Activated T-cell treated with anti-CD3 and anti-CD28 coated beads, Interleukin-2, amount 50 U/mL, for 4 hours (primary cell): ENCODE measurements around the gene RGS19. TPM values are rescaled to one million over a fixed set of nuclear protein-coding genes. Genes with fewer than 3 reads are reported as not detected.

Source experiments
- ATAC-seq, 2 donors: fragments of 200-7000 bp; cut with Tn5 transposase; one replicate each; pipeline ENCODE4 v1.10.0; 2021
- DNase-seq: peaks from one replicate; pipeline ENCODE4 v3.0.0-alpha.2; 2020
- H3K27me3 Mint-ChIP-seq: one replicate; pipeline ENCODE4 v1.8.0; 2021; ENCODE audit warnings: low read depth, mixed read lengths
- H3K36me3 Mint-ChIP-seq: one replicate; pipeline ENCODE4 v1.8.0; 2022; ENCODE audit warnings: mixed read lengths; ENCODE audit not compliant: insufficient read depth
- H3K4me1 Mint-ChIP-seq: one replicate; pipeline ENCODE4 v1.8.0; 2021; ENCODE audit warnings: low read depth, mixed read lengths
- H3K4me3 Mint-ChIP-seq: one replicate; pipeline ENCODE4 v1.8.0; 2021; ENCODE audit warnings: mild to moderate bottlenecking, moderate library complexity, mixed read lengths
- H3K9me3 Mint-ChIP-seq: one replicate; pipeline ENCODE4 v1.8.0; 2021; ENCODE audit warnings: mixed read lengths
- total RNA-seq, 3 donors: library from RNA; stranded (reverse); gene quantifications; one replicate each; pipeline ENCODE4 v1.2.1, GENCODE V29; 2021

RGS19 gene
- total RNA-seq, 3 donors from 2014 or later = 41.7 to 49.0 (median 47.0) TPM

DNA sequence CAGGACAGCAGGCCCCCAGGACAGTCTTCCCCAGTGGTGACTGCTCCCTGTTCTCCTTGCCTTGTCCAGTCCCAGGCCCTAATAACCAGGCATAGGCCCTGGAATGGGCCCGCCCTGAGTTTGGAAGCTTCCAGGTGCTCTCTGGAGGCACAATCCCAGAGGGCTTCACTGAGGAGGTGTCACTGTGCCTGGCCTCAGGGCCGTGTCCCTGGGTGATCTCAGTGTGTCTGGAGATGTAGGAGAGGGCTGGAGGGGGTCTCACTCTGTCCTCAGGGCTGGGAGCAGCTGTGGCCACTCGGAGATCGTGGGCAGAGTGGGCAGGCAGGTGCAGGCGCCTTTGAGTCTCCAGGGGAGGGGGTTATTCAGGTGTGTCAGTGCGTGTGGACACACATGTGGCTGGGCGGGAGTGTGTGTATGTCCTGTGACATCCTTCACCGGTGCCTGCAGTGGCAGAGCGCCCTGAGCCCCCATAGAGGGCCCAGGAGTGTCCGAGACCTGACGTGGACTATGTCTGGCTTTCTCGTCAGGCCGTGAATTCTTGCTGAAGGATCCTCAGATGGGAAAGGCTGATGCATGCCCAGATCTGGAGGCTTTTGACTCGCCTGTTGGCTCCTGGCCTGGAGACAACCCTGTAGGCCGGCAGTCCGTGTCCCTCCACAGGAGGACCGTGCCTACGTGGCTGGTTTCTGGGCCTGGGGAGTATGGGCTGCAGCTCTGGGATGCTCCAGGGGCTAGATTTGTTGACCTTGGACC, 33.5 kb upstream of the RGS19 start:
- Mint-ChIP-seq H3K27me3 (peaks cover under 1% of the 10 kb centered on the region), H3K4me1 (peaks cover 4% of the 10 kb centered on the region)

DNA sequence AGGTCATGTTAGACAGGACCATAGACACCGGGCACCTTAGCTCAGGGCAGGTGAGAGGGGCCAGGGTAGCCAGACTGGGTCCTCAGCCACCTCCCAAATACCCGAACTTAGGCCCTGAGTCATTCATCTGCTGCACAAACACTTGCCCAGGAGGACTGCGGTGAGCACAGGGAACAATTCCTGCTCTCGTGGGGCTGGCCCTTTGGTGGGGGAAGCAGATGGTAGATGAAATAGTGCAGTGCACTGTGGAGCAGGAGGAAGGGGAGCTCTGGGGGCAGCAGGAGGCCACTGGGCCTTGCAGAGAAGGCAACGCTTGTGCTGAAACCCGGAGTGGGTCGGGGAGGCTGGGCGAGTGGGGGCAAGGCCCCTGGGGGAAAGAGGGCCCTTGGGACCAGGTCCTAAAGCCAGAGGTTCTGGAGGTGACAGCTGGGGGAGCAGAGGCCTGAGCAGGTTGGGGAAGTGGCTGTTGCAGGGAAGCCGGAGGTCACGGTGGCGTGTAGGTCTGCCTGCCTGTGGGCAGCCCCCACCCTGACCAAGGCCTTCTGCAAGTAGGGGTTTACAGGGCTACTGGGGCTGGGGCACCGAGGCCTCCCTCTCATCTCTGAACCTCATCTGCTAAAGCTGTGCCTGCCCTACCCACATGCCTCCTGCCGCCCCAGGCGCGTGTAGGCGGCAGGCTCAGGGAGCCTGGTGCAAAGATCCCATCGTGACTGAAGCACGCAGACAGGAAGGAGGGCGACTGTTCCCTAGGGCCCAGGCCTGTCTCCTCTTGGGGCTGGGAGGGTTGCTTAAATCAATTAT, 32.7 kb upstream of the RGS19 start:
- ATAC-seq (no peak), DNase-seq (no peak)
- Mint-ChIP-seq H3K27me3 (peaks cover 2% of the 10 kb centered on the region), H3K36me3 (no peaks in the 10 kb centered on the region), H3K9me3 (no peaks in the 10 kb centered on the region), H3K4me1 (peaks cover 7% of the 10 kb centered on the region), H3K4me3 (no peak overlapping the region)

More for the DNA sequence above, 33.5 kb upstream of the RGS19 start:
- DNase-seq (no peak), ATAC-seq (no peak)
- Mint-ChIP-seq H3K4me3 (no peak overlapping the region), H3K9me3 (no peaks in the 10 kb centered on the region), H3K36me3 (no peaks in the 10 kb centered on the region)

DNA sequence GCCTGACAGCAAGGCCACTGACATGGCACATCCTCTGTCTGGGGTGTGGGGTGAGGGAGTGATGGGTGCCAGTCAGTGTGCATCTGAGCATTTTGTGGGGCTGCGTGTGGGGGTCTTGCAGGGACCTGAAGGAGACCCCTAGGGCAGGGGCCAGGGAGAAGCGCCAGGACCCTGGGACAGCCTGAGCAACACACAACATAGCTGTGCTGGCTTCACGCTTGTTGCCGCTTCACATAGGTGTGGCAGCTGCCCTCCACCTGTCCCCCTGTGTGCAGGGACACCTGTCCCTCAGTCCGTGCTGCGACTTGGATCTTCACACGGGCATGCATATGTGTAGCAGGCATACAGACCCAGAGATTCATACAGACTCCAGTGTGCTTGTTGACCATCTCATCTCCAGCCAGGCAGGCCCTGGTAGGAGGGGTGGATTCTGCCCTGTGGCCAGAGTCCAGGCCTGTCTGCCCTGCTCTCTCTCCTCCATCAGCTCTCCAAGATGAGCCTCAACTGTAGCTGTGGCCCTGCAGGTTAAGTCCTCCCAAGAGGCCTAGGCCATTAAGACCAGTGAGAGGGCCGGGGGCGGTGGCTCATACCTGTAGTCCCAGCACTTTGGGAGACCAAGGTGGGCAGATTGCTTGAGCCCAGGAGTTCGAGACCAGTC, 31.2 kb upstream of the RGS19 start:
- H3K27me3 Mint-ChIP-seq = peaks cover 4% of the 10 kb centered on the region
- no peaks in the 10 kb centered on the region for H3K36me3 Mint-ChIP-seq
- no peaks in the 10 kb centered on the region for H3K9me3 Mint-ChIP-seq
- no peak overlapping the region for H3K4me3 Mint-ChIP-seq
- ATAC-seq (no peak), DNase-seq (peak; percentile 1)
- H3K4me1 Mint-ChIP-seq = peaks cover 7% of the 10 kb centered on the region

DNA sequence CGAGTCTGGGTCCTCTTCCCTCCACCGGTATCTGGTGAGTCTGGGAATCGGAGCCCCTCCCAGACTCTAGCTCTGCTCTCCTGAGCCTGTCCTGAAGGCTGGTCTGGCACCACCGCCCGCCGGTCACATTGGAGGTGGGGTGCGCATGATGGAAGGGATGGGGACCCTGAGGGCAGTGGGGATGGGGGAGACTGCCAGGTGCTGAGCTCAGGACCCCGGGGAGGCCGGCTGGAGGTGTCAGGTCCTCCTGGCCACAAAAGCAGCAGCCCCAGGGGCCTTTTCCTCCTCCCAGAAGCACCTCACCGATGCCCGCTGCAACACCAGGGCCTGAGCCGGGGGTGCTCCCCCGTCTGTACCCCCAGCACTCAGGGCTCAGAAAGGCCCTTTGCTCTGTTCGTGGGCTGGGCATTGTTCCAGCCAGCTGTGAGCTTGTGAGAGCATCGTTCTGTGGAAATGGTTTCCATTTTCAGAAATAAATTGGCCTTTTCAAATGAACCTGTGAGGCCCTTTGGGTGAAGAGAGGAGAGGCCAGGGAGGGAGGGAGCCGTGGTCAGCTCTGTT, 30.6 kb upstream of the RGS19 start:
- H3K36me3 Mint-ChIP-seq = no peaks in the 10 kb centered on the region
- ATAC-seq = no peak
- peaks cover 7% of the 10 kb centered on the region for H3K4me1 Mint-ChIP-seq
- H3K27me3 Mint-ChIP-seq = peaks cover 4% of the 10 kb centered on the region
- H3K4me3 Mint-ChIP-seq = no peak overlapping the region
- H3K9me3 Mint-ChIP-seq = no peaks in the 10 kb centered on the region
- DNase-seq = peak; percentile 2

DNA sequence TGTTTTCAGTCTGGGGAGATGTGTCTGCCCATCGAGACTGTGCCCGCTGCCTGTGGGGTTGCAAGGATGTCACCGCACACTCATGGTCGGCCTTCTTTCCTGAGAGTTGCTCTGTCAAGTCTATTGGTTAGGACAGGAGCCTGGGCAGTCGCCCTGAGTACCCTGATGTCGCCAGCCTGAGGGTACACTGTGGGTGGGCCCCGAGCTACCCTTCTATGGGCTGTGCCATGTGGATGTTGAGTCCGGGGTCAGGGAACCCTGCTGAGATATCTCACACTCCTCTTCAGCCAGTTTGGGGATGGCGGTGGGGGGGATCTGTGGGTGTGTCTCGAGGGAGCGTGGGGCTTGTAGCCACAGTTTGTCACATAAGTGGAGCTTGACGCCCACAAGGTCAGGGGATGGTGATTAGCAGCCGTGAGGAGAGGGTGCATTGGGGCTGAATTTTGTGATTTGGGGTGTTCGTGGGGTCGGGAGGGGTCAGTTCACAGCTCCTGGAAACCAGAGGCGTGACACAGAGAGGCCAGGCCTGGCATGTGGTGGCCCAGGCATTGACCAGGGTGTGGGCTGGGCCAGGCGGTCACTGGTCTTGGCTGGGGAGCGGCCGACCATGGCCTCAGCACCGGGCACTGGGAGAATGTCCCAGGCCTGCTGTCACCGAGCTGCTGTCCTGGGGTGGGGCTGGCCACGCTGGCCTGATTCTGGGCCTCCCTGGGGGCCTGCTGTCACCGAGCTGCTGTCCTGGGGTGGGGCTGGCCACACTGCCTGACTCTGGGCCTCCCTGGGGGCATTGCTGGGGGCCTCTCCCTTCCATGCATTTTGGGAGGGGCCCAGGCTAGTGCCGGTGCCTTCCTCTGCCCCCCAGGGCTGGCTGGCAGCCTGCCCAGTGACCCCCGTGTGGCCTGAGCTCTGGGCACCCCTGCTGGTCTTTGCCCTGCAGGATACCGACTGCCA, 29.7 kb upstream of the RGS19 start:
- Mint-ChIP-seq H3K9me3 (no peaks in the 10 kb centered on the region), H3K4me1 (peaks cover 7% of the 10 kb centered on the region), H3K27me3 (peaks cover 4% of the 10 kb centered on the region), H3K36me3 (no peaks in the 10 kb centered on the region), H3K4me3 (no peak overlapping the region)
- DNase-seq = peak; percentile 3
- ATAC-seq = no peak

DNA sequence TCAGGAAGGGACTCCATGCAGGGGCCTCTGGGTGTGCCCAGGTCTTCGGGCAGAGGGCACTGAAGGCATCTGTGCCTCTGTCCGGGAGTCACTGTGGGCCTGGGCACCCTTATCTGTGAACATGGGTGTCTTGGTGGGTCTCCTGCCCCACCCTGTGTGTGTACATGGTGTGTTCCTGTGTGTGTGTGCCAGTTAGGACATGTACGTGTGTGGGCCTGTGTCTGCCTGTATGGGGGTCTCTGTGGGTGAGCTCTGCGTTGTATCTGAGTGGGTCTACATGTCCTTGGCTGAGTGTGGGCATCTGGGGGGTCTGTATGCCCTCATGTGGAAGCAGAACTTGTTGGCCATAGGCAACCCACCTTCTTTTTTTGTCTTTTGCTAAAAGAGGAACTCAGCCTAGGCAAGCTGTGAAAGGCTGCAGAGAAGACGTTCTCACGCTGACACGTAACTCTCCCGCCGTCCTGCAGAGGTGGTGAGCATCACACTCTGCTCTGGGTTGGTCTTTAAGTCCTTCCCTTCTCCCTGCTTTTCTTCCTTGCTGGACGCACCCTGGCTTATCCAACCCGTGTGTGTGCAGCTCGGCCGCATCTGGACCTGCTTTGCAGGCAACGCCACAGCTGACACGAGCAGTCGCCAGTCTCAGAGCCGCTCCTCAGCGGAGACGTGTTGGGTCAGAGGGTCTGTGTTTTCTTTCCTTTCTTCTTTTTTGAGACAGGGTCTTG, 28.6 kb upstream of the RGS19 start:
- no peaks in the 10 kb centered on the region for H3K9me3 Mint-ChIP-seq
- no peak overlapping the region for H3K4me3 Mint-ChIP-seq
- peaks cover 12% of the 10 kb centered on the region for H3K27me3 Mint-ChIP-seq
- DNase-seq (peak; percentile 2), ATAC-seq (no peak)
- no peaks in the 10 kb centered on the region for H3K36me3 Mint-ChIP-seq
- H3K4me1 Mint-ChIP-seq = peaks cover 7% of the 10 kb centered on the region

DNA sequence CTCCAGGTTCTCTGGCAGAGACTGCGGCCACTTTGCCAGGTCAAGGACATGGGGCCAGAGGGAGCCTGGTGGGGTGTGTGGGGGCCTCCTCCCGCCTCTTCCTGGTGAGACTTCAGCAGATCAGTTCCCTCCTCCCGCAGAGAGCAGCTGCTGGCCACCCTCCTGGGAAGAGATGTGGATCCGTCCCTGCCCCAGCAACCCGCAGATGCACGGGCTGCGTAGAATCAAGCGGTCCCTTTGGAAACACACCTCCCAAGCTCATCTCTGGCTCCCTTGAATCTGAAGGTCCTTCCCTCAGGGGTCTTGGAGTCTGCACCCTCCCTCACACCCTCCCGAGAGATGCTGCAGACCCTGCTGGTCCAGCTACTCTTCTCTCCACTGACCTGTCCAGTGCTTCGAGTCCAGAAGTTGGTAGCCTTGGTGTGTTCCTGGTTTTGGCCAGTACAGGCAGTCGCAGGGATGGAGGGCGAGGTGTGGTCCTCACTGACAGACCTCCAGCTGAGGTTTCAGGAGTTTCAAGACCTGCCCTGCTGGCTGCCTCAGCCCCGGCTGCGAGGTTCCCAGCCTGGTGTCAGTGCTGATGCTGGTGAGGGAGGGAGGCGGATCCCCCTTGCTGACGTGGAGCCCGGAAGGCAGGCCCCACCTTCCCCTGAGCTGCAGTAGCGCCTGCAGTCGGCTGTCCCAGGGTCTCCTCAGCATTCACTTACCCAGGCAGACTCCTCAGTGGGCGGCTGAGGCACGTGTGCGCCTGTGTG, 27.8 kb upstream of the RGS19 start, which contains the start of gene NPBWR2:
Gene NPBWR2 (minus strand): TSS at position 585 of the 755 bp plus-strand sequence. CDS start 734 bp downstream, outside the sequence.
- peaks cover 15% of the 10 kb centered on the region for H3K27me3 Mint-ChIP-seq
- ATAC-seq (peak; percentile 54 to 69), DNase-seq (peak; percentile 16)
- H3K9me3 Mint-ChIP-seq = no peaks in the 10 kb centered on the region
- no peaks in the 10 kb centered on the region for H3K36me3 Mint-ChIP-seq
- H3K4me1 Mint-ChIP-seq = peaks cover 10% of the 10 kb centered on the region
- H3K4me3 Mint-ChIP-seq = no peak within 1 kb of the TSS

DNA sequence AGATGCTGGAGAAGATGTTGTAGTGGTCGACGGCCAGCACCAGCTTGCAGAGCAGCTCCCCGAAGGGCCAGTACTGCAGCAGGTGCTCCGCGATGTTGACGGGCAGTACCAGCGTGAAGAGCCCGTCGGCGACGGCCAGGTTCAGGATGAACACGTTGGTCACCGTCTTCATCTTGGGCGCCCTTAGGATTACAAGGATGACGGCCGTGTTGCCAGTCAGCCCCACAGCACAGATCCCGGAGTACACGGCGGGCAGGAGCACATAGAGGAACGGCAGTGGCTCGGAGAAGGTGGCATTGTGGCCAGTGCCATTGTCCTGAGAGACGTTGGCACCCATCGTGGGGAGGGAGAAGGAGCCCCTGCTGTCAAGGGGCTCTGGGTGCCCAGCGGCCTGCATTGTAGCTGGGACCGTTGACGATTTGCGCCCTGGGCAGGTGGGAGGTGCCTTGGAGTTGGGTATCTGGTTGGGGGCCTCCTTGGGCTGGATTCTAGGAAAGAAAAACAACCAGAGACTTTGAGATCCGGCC, 27.2 kb upstream of the RGS19 start:
- DNase-seq = peak; percentile 2

DNA sequence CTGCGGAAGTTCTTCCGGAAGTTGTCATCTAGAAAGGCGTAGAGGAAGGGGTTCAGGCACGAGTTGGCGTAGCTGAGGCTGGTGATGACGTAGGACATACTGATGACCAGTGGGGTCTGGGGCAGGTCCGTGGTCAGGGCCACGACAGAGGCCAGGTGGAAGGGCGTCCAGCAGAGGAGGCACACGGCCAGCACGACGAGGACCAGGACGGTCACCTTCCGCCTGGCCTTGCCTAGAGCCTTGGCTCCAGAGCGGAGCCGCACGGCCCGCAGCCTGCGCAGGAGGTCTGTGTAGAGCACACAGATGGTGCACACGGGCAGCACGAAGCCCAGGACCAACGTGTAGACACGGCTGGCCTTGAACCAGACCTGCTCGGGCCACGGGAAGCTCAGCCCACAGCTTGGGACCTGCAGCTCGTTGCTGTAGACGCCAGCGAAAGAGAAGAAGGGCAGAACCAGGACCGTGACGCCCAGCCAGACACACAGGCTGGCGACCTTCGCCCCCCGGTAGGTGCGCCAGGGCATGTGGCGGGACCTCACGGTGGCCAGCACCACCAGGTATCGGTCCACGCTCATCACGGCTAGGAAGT, 26.6 kb upstream of the RGS19 start:
- no peaks in the 10 kb centered on the region for H3K9me3 Mint-ChIP-seq
- H3K27me3 Mint-ChIP-seq = peaks cover 22% of the 10 kb centered on the region
- DNase-seq (peak; percentile 1), ATAC-seq (no peak)
- no peaks in the 10 kb centered on the region for H3K36me3 Mint-ChIP-seq
- H3K4me1 Mint-ChIP-seq = peaks cover 15% of the 10 kb centered on the region
- no peak overlapping the region for H3K4me3 Mint-ChIP-seq

More for the DNA sequence above, 27.2 kb upstream of the RGS19 start:
- Mint-ChIP-seq H3K9me3 (no peaks in the 10 kb centered on the region), H3K36me3 (no peaks in the 10 kb centered on the region), H3K27me3 (peaks cover 16% of the 10 kb centered on the region), H3K4me3 (no peak overlapping the region), H3K4me1 (peaks cover 11% of the 10 kb centered on the region)
- ATAC-seq = no peak

DNA sequence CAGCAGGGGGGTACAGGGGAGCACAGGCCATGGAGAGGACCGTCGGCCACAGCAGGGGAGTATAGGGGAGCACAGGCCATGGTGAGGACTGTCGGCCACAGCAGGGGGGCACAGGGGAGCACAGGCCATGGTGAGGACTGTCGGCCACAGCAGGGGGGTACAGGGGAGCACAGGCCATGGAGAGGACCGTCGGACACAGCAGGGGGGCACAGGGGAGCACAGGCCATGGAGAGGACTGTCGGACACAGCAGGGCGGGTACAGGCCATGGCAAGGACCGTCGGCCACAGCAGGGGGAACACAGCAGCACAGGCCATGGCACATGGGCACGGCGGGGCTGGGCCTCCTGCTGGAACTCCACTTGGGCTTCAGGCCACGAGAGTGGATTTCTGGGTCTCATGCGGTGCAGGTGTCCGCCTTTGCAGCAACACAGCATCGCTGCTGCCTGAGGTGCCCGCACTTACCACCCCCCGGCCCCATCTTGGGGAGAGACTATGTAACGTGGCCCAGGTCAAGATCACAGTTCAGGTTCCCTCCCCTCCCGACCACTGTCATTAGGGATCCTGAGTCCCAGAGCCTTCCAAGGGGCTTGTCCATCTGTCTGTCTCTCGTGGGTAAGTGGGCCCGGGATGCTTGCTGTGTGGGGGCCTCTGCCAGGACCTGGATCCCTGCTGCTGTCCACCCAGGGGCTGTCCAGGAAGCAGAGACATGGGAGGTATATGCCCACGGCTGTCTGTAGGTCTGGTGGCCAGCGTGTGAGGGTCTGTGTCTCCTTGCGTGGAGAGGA, 25.5 kb upstream of the RGS19 start:
- ATAC-seq = no peak
- Mint-ChIP-seq H3K4me3 (no peak overlapping the region), H3K4me1 (peaks cover 22% of the 10 kb centered on the region), H3K9me3 (no peaks in the 10 kb centered on the region), H3K27me3 (peaks cover 23% of the 10 kb centered on the region), H3K36me3 (no peaks in the 10 kb centered on the region)
- peak; percentile 3 for DNase-seq

DNA sequence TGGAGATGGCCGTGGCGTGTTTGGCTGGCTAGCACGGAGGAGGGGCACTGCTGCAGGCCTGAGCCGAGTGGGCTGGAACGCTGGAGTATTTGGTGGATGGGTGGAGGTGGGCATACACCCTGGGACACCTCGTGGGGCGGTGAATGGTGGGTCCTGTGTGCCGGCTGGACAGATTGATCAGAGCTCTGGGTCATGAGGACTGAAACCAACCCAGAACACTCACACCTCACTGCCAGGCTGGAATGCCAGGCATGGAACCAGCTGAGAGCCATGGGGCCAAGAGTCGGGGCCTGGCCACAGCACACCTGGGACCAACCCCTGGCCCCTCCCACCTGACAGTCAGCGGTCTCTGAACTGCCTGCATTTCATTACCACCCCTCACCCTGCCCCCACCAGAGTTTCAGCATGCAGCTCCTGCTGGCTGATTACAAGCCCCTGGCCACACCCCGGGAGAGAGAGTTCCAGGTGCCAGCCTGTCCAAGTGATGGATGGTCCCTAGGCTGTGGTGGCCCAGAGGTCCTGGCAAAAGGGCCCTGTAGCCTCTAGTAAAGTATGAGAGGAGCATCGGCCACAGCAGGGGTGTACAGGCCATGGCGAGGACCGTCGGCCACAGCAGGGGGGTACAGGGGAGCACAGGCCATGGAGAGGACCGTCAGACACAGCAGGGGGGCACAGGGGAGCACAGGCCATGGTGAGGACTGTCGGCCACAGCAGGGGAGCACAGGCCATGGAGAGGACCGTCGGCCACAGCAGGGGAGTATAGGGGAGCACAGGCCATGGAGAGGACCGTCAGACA, 24.8 kb upstream of the RGS19 start:
- Mint-ChIP-seq H3K36me3 (no peaks in the 10 kb centered on the region), H3K4me3 (no peak overlapping the region), H3K9me3 (no peaks in the 10 kb centered on the region), H3K27me3 (peaks cover 23% of the 10 kb centered on the region), H3K4me1 (peaks cover 22% of the 10 kb centered on the region)
- ATAC-seq = no peak
- DNase-seq = peak; percentile 3
